GM19395 (cell line): ENCODE results near the gene AFG1L.
"Not testable (repeated sequence)": the region's sequence is repeated elsewhere in the genome, so short reads cannot be mapped to it uniquely, and the experiment has no call there.

Experiments used
- ATAC-seq: cut with Tn5 transposase; IDR thresholded peaks from one replicate; pipeline ENCODE4 v1.9.1; 2021; ENCODE audit warnings: mild to moderate bottlenecking, moderate library complexity; ENCODE audit not compliant: unreplicated experiment

The AFG1L gene

DNA sequence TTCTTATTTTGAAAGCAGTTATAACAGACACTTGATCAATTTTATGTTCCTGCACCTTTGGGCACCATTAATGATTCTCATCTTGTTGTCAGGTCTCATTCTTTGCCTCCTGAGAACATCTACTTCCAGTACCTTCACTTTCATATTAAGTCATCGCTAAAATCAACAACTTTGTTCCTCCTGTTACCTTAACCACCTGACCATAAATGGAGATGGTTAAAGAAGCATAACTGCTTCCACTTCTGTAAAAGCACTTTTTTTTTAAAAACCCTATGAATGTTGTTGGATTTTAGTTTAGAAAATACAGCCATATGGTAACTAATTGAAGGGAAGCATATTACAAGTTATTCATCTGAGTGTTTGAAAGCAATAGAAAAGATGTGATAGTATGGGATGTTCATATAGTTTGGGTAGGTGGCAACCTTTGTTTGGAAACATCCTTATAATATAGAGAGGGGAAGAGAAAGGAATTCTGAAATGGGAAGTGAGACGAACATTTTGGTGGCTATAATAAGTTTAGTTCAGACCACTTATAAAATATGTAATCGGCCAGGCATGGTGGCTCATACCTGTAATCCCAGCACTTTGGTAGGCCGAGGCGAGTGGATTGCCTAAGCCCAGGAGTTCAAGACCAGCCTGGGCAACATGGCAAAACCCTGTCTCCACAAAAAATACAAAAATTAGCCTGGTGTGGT, 53.9 kb downstream of the AFG1L start:
- ATAC-seq = peak; percentile 96

DNA sequence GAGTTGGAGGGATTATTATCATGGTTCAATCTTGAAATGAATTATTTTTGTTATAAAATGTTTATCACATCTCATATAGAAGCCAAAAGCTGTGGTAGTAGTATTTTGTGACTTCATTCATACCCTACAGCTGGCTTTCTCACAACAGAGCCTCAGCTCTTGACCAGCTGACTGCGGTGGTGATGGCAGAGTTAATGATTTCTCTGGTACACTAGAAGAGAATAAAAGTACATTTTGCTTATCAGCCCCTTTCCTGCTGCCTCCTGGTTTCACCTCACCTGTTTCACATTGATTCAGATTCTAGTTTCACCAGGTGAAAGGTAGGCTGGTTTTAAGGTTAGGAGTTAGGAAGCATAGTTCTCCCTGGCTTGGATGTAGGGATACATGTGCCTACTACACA, 55.7 kb downstream of the AFG1L start:
- peak; percentile 52 for ATAC-seq

DNA sequence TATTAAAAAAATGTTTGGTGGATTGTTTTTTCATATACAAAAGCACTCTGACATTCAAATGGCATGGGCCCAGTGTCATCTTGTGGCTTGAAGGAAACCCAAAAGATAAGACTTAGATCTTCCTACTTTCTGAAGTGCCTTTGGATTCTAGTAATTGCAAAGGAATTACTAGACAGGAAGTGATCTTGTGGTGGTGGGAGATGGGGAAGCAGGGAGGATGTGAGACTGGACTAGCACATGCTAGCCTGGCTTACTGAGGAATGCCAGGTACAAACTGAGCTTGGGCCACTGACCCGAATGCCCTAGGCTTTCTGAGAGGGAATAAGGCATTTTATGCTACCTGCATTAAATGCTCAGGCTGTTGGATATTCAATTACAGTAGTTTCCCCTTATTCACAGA, 59.0 kb downstream of the AFG1L start:
- no peak for ATAC-seq

DNA sequence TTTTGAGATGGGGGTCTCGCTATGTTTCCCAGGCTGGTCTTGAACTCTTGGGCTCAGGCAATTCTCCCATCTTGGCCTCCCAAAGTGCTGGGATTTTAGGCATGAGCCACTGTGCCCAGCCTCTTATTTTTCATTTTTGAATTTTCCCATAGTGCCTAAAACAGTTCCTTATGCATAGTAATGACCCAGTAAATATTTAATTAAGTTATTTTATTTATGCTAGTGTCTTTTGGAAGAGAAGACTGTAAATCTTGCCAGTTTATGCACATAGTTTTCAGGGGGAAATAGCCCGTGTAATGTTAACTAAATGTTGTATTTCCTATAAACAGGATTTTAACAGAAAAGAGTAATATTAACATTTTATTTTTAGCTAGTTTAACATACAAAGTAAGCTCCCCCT, 60.3 kb downstream of the AFG1L start:
- no peak for ATAC-seq

DNA sequence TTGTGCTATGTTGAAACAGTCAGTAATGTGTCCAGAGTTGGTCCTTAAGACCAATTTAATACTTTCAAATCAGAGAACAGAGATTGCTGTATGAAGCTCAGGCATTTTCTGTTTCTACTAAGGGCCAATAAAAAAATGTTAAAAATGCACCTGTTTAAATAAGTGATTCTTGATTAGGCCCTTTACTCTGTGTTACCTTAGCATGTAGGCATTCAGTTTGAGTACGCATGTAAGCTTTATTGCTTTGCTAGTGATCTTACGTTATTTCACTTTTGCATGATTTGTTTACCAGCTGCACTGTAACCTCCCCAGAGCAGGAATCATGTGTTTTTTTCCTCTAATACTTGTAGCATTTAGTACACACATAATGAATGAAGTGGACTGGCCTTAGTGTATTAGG, 61.0 kb downstream of the AFG1L start:
- ATAC-seq = no peak

DNA sequence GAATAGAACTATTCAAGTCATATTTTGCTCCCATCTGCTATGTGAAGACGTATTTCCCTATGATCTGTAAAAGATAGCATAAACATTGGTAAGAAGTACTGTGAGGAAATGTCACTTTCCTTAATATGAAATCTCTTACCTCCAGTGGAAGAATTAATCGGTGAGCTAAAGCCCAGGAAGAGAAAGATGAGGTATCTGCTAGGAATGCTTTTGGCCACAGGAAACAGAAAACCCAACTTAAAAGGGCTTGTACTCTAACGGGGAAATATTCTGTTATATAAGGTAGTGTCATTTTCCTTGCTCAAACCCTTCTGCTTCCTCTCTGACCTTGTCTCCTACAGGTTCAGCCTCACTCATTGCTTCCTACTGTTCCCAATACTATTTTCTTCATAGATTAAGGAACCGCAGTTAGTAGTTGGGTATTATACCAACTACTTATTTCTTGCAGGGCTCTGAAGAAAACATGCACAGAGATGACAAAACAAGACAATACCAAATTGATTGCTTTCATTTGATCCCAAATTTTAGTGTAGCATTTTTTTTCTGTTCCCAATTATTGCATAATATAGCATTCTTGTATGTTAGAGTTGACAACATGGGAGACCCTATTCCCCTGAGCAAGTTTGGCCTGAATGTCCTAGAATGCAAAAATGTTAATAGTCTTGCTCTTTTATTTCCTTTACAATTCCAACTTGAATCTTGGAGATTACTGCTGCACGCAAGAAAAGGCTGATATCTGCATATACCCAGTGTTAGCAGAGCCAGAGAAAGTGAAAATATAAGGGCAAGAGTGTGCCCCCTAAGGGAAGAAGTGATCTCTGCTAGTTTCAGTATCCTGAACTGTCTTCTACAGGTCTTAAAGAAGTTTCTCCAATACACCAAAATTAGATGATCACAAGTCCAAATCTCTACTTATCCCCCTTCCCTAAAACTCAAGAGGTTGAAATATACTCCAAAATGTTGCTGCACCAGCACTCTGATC, 65.3 kb downstream of the AFG1L start:
- no peak for ATAC-seq

DNA sequence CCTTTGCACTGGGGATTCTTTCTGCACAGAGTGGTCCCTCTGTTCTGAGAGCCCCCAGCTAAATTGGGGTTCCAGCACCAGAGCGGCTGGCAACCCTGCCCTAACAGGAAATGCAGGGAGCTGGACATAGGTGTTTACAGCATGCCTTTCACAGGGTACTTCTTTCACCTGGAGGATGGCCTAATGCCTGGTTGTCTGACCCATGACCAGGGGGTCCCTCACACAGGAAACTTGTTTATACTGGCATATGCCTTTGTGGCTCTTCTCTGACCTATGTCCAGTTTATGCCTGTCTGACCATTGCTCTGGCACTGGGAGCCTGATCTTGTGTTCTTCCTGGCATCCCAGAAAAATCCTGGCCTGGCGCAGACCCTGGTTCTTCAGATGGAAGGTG, 66.1 kb downstream of the AFG1L start:
- no peak for ATAC-seq

DNA sequence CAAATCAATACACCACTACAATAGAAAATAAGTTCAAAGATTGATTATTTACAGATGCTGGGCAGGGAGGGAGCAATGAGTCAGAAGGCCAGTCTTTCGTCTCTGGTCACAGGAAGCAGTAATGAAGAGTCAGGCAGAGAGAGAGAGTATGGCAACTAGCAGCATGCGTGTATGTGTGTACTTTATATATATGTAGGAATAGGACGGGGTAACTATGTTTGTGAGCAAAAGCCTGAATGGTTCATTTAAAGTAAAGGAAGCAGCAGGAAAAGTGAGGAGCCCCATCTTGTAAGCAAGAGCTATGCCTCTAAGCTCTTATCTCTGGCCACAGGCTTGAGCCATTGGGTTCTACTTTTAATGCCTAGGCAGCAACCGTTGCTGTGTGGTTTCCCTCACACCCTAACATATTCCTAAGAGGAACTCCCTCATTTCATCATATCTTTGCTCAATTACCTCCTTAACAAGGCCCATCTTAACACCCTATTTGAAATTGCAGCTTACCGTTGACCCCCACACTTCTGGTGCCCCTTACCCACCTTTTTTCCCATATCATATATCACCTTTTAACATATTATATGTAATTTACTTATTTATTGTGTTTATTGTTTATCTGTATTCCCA, 66.6 kb downstream of the AFG1L start:
- no peak for ATAC-seq

DNA sequence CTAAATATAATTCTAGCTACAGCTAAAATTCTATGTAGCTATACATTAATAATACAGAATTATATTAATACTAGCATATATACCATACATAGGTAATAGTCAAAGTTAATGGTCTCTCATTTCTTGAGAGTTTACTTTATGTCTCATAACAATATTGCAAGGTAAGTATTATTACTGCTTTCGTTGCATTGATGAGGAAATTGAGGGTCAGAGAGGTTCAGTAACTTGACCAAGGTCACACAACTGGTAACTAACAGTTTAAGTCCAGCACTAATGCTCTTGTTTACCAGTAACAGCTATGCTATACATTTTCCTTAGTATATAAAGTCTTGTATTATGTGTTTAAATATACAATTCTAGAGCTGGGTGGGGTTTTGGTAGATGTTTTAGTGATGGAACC, 67.6 kb downstream of the AFG1L start:
- no peak for ATAC-seq

DNA sequence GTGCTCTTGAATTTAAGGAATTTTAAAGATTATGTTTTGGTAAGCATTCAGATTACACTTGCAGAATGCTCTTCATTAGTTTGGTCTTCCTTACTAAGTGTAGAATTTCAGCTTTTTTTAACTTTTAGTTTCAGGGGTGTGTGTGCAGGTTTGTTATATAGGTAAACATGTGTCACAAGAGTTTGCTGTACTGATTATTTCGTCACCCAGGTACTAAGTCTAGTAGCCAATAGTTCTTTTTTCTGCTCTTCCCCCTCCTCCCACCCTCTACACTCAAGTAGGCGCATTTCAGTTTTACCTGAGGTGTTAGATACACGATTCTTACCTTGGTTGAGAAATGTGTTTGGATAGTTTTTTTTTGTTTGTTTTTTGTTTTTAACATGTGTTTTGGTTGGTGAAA, 68.3 kb downstream of the AFG1L start:
- no peak for ATAC-seq

DNA sequence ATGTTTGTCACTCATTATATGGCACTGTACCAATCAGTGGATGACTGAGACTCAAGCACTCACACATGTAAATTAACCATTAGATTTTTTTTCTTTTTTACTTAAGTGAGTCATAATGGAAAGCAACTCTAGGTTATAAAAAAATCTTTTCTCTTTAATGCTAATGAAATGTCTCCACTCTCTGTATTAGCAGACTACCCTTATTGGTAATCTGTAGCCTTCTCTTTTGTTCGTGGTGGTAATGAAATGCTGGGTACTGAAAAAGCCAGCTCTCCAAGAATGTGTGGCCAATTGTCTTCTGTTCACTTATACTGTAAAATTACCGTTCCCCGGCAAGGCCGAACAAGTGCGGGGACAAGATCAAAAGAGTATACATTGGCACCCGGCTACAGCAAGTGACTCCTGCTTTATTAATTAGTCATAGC, 69.0 kb downstream of the AFG1L start:
- ATAC-seq = no peak

DNA sequence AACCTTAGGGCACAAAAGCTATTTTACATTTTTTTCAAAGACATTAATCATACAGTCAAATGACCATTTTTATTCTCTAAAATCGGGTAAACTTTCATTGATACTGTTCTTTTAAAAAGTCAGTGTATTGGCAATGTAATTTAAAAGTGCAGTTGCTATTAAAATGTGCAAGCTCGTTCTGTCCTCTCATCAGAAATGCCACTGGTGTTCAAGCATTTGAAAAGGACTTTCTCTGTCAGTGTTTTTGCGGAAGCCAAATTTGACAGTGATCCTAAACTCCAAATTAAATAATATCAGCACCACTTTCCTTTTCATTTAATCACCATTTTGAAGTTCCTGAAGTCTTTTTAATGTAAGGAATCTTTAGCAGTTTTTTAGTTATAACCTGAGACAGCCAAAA, 69.6 kb downstream of the AFG1L start:
- no peak for ATAC-seq

DNA sequence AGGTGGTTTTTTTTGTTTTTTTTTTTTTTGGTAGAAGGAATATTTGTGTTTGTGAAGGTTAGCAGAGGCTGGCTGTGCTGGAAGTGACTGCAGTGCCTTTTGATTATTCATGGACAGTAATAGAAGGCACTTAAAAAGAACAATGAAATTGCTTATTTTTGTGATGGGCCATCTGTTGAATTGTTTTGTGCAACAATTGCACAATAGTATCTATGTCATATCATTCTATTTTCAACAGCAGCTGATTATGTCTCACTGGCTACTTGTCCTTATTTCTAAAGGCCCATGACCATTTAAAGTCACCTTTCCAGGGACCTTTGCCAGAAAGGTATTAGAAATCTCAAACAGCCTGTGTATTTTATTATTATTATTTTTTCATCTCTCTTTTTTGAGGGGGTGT, 70.6 kb downstream of the AFG1L start:
- no peak for ATAC-seq

DNA sequence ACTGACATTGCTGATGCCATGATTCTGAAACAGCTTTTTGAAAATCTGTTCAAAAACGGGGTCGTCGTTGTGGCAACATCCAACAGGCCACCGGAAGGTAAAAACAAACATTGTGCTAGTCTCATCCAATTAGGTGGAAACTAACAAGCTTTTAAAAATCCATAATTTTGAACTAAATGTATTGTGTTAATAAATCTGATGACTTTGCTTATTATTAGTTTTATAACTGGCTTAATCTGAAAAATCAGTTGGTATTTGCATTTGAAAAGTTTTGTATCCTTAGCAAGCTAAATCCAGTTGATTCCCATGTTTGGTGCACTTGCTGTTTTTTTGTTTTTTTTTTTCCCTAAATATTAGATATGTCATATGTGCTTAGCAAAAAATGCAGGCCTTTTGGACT, 71.4 kb downstream of the AFG1L start:
- no peak for ATAC-seq

DNA sequence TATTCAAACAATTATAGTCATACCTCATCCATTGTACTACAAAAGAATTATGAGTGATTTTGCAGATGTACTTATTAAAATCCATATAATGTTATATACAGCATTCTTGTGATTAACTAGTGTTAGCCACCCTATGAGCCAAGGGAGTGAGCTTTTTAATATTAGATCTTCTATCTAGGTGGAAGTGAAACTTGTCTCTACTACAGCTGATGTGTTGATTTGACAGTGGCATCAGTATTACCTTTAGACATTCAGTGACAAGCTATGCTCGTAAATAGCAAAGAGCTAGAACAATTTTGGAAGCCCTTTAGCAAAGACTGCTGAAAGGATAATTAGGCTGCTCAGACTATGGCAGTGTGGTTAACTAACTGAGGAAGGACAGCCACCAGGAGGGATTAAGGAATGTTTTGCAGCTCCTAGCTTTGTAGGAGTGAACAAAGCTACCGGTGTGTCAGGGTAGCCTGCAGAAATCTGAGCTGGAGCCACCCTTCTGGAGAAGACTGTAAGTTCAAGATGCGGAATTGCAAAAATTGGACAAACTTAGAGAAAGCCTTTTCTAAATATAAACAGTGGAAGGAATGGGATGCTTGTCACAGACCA, 73.7 kb downstream of the AFG1L start:
- ATAC-seq = no peak

DNA sequence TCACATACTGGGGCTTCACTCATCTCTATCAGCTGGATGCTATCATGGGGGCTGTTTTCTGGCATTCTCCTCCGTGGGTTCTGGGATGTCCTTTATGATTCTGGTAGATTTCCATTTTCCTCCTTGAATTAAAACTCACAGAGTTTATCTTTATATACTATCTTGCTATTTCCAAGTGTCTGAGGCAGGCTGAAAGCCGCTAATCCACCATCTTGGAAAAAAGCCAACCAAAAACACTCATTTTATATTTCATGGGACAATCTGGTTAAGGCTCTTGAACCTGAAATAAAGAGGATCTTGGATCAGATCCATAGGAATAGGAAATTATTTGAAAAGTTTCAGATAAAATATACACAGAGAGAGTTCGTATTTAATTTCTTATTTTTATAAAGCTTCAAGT, 86.0 kb downstream of the AFG1L start:
- no peak for ATAC-seq

DNA sequence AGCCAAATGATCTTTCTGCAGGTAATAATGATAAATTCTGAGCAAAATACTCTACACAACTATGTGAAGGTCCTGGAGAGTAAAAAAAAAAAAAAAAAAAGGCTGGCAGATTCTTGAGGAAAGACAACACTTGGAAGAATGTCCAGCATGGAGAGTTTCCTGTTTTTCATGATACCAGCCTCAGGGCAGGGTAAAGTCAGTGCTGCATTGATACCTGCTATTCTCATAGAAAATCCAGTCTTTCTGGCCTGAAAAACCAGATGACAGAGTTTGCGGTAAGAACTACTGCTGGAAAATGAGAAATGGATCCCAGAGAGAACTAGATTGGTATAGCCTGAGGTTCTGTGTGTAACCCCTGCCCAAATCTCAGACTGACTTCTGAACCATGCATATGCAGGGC, 89.1 kb downstream of the AFG1L start:
- ATAC-seq = no peak

DNA sequence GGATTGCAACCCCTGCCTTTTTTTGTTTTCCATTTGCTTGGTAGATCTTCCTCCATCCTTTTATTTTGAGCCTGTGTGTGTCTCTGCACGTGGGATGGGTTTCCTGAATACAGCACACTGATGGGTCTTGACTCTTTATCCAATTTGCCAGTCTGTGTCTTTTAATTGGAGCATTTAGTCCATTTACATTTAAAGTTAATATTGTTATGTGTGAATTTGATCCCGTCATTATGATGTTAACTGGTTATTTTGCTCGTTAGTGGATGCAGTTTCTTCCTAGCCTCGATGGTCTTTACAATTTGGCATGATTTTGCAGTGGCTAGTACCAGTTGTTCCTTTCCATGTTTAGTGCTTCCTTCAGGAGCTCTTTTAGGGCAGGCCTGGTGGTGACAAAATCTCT, 94.3 kb downstream of the AFG1L start:
- not testable (repeated sequence) for ATAC-seq

DNA sequence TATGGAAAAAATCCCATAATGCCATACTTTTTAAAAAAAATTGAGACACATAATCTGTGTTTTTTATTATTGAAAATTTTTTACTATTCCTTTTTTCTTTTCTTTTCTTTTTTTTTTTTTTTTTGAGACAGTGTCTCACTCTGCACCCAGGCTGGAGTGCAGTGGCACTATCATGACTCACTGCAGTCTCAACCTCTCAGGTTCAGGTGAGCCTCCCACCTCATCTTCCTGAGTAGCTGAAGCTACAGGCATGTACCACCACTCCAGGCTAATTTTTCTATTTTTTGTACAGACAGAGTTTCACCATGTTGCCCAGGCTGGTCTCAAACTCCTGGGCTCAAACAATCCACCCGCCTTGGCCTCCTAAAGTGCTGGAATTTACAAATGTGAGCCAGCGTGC, 100.4 kb downstream of the AFG1L start:
- no peak for ATAC-seq

DNA sequence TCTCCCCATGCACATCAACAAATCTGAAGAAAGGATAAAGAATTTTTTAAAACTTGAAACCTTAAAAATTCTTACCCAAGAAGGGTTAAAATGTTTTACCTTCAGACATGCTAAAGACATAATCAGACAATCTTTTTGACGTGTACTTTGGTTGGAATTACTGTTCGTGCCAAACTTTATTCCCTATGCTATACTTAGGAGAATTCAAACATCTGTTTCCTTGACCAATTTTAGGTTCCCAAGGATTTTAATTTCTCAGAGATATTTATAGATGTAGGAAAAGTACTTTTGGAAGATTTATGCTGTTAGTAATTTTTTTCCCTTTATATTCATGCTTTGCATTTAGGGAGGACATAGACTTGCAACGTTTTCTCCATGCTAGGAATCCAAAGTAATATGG, 108.4 kb downstream of the AFG1L start:
- ATAC-seq = no peak

DNA sequence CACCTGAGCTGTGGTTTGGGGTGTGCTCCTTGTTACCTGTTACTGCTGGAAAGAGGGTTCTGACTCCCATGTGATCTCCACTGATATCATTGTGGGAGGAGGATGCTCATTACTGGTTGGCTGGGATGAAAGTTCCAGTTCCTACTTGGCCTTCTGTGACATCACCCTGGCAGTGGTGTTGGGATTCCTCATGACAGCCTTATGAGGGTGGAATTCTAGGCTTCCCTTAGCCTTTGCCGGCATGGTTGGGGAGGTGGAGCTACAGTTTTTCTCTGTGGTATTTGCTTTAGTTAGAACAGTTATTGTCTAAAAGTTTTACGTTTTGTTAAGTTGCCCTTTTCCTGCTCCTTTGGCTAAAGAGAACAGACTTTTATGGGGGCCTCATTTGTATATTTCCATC, 112.1 kb downstream of the AFG1L start:
- ATAC-seq = no peak
